Central memory CD8-positive, alpha-beta T cell (primary cell): ENCODE measurements around the gene CTSD.
"Not testable (repeated sequence)": the region's sequence is repeated elsewhere in the genome, so short reads cannot be mapped to it uniquely, and the experiment has no call there.

ENCODE experiments used
- ATAC-seq: fragments of 150-1000 bp; cut with Tn5 transposase; replicated peaks from 2 replicates; pipeline ENCODE4 v1.10.0; 2022; ENCODE audit warnings: mild to moderate bottlenecking, moderate FRiP score, moderate number of reproducible peaks; ENCODE audit not compliant: poor library complexity, severe bottlenecking; ENCODE audit errors: extremely low read depth
- DNase-seq, 2 donors: peaks; one replicate each; pipeline ENCODE4 v3.0.0; 2021; ENCODE audit warnings: low spot score in 2 of 2
- H3K27ac Mint-ChIP-seq: one replicate; pipeline ENCODE4 v1.8.0; 2022; ENCODE audit warnings: low read depth, mild to moderate bottlenecking, moderate library complexity, mixed read lengths
- H3K27me3 Mint-ChIP-seq: one replicate; pipeline ENCODE4 v1.8.0; 2022; ENCODE audit warnings: mixed read lengths
- H3K36me3 Mint-ChIP-seq: one replicate; pipeline ENCODE4 v1.8.0; 2022; ENCODE audit warnings: mild to moderate bottlenecking, moderate library complexity, mixed read lengths; ENCODE audit not compliant: insufficient read depth
- H3K4me1 Mint-ChIP-seq: one replicate; pipeline ENCODE4 v1.8.0; 2022; ENCODE audit warnings: mixed read lengths
- H3K4me3 Mint-ChIP-seq: one replicate; pipeline ENCODE4 v1.8.0; 2022; ENCODE audit warnings: mild to moderate bottlenecking, moderate library complexity, mixed read lengths
- H3K9me3 Mint-ChIP-seq: one replicate; pipeline ENCODE4 v1.8.0; 2022; ENCODE audit warnings: mixed read lengths

The CTSD gene

DNA sequence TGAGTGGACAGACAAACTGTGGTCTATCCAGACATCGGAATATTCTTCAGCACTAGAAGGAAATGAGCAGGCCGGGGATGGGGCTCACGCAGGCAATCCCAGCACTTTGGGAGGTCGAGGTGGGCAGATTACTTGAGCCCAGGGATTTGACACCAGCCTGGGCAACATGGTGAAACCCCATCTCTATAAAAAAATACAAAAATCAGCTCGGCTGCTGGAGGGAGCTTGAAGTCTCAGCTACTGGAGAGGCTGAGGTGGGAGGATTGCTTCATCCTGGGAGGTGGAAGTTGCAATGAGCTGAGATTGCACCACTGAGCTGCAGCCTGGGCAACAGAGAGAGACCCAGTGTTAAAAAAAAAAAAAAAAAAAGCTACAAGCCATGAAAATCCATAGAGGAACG, 8.0 kb upstream of the CTSD start:
- peak overlapping the region; percentile 64 for H3K4me3 Mint-ChIP-seq
- H3K4me1 Mint-ChIP-seq: peaks cover 24% of the 10 kb centered on the region
- no peaks in the 10 kb centered on the region for H3K9me3 Mint-ChIP-seq
- peaks cover 1% of the 10 kb centered on the region for H3K36me3 Mint-ChIP-seq
- no peak for ATAC-seq
- H3K27me3 Mint-ChIP-seq: no peaks in the 10 kb centered on the region
- no peak for DNase-seq
- H3K27ac Mint-ChIP-seq: peak overlapping the region; percentile 69

DNA sequence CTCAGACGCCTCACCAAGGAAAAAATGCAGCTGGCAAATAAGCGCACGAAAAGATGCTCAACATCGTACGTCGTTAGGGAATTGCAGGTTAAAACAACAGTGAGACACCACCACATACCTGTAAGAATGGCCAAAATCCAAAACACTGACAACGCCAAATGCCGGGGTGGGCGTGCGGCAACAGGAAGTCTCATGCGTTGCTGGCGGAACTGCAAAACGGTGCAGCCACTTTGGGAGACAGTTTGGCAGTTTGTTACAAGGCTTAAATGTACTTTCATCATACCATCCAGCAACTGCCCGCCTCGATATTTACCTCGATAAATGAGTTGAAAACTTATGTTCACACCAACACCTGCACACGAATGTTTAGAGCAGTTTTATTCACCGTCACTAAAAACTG, 7.5 kb upstream of the CTSD start:
- H3K9me3 Mint-ChIP-seq: no peaks in the 10 kb centered on the region
- ATAC-seq (no peak), DNase-seq (no peak)
- H3K27me3 Mint-ChIP-seq: no peaks in the 10 kb centered on the region
- peaks cover 1% of the 10 kb centered on the region for H3K36me3 Mint-ChIP-seq
- no peak overlapping the region for H3K4me3 Mint-ChIP-seq
- no peak overlapping the region for H3K27ac Mint-ChIP-seq
- H3K4me1 Mint-ChIP-seq: peaks cover 24% of the 10 kb centered on the region

DNA sequence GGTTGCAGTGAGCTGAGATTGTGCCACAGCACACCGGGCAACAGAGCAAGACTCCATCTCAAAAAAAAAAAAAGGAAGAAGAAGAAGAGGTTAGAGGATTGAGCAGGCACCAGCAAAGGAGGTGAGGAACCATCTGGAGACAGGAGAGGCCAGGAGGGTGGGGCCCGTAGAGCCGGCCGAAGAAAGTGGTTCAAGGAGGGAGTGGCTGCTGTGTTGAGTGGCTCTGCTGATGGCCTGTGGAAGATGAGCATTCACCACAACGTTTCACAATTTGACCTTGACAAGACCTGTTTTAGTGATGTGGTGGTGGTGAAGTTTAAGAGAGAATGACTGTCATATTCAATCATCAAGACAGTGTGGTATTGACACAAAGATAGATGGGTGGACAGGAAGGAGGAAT, 6.8 kb upstream of the CTSD start:
- H3K4me1 Mint-ChIP-seq: peaks cover 24% of the 10 kb centered on the region
- ATAC-seq (no peak), DNase-seq (no peak)
- no peaks in the 10 kb centered on the region for H3K27me3 Mint-ChIP-seq
- H3K27ac Mint-ChIP-seq: peak overlapping the region; percentile 33
- no peaks in the 10 kb centered on the region for H3K9me3 Mint-ChIP-seq
- peaks cover 1% of the 10 kb centered on the region for H3K36me3 Mint-ChIP-seq
- H3K4me3 Mint-ChIP-seq: no peak overlapping the region

DNA sequence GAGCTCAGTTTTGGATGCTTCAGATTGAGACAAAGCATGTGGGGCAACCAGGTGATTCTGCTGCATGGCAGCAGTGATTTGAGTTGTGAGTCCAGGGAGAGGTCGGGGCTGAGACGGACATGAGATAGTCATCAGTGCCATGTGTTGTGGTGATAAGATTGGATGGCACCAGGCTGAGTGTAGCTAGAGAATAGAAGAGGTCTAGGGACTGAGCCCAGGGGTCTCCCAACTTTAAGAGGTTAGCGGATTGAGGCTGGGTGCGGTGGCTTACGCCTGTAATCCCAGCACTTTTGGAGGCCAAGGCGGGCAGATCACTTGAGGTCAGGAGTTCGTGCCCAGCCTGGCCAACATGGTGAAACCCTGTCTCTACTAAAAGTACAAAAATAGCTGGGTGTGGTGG, 6.3 kb upstream of the CTSD start:
- H3K27me3 Mint-ChIP-seq: no peaks in the 10 kb centered on the region
- no peak for DNase-seq
- ATAC-seq: no peak
- H3K4me3 Mint-ChIP-seq: no peak overlapping the region
- peaks cover 1% of the 10 kb centered on the region for H3K36me3 Mint-ChIP-seq
- H3K9me3 Mint-ChIP-seq: no peaks in the 10 kb centered on the region
- H3K27ac Mint-ChIP-seq: peak overlapping the region; percentile 33
- peaks cover 24% of the 10 kb centered on the region for H3K4me1 Mint-ChIP-seq

DNA sequence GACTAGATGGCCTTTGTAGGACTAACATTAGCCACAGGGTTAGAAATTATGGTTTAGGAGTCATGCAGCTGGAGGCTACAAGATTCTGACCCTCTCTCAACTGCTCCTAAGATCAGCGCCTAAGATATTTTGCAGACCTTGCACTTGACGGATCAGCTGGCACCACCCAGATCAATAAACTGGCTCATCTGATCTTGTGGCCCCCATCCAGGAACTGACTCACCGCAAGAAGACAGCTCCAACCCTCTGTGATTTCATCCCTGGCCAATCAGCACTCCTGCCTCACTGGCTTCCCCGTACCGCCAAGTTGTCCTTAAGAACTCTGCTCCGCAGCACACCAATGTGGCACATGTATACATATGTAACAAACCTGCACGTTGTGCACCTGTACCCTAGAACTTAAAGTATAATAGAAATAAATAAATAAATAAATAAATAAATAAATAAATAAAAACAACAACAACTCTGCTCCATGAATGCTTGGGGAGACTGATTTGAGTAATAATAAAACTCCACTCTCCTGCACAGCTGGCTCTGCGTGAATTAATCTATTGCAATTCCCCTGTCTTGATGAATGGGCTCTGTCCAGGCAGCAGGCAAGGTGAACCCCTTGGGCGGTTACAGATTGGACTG, 5.7 kb upstream of the CTSD start:
- H3K4me1 Mint-ChIP-seq: peaks cover 25% of the 10 kb centered on the region
- not testable (repeated sequence) for H3K36me3 Mint-ChIP-seq, ATAC-seq, H3K9me3 Mint-ChIP-seq, H3K27me3 Mint-ChIP-seq, DNase-seq, H3K4me3 Mint-ChIP-seq
- peak overlapping the region; percentile 33 for H3K27ac Mint-ChIP-seq

DNA sequence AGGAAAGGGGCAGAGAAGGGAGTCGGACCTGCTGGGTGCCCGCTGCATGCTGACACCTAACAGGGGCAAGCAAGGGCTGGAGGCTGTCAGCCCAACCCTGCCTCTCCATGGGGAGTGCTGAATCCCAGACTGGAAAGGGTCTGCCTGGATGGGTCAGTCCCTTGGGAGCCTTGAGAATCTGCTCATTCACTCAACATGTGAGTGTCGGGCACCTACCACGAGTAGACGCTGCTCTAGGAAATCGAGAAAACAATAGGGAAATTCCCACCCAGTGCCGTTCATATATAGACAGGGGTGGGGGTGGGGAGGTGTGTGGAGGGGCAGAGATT, 4.4 kb upstream of the CTSD start:
- no peak overlapping the region for H3K4me3 Mint-ChIP-seq
- H3K27ac Mint-ChIP-seq: no peak overlapping the region
- H3K4me1 Mint-ChIP-seq: peaks cover 18% of the 10 kb centered on the region
- H3K36me3 Mint-ChIP-seq: peaks cover 4% of the 10 kb centered on the region
- ATAC-seq: no peak
- H3K9me3 Mint-ChIP-seq: no peaks in the 10 kb centered on the region
- no peaks in the 10 kb centered on the region for H3K27me3 Mint-ChIP-seq
- no peak for DNase-seq

DNA sequence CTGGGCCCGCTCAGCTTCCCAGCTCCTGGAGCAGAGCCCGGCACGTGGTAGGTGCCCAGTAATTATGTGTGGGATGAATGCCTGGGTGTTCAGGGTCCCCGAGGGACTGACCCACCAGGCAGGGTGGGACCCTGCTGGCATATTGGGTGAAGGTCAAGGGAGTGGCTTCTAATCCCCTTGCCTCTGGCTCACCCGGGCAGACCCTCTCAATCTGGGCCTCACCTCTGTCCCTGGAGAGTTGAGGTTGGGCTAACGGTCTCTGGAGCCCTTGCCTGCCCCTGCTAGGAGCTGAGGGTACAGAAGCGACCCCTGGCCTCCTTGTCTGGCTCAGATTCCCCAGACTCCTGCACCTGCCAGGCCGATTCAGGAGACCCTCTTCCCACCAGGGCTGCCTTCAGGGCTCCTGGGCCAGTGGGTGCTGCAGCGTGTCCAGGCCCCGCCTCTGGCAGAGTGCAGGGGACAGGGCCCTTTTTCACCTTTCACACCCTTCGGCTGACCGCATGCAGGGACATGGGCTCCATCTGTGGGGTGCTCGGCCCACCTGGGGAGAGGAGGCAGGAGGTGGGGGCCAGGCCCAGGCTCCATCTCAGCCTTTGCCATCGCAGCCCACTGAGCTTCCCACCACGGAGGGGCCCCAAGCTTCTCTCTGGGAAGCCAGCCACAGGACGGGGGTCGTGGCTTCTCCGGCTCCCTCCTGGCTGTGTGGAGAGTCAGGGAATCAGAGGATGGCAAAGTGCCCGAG, 3.8 kb upstream of the CTSD start:
- ATAC-seq (no peak), DNase-seq (no peak)
- H3K4me1 Mint-ChIP-seq: peaks cover 16% of the 10 kb centered on the region
- H3K9me3 Mint-ChIP-seq: no peaks in the 10 kb centered on the region
- no peak overlapping the region for H3K27ac Mint-ChIP-seq
- no peaks in the 10 kb centered on the region for H3K27me3 Mint-ChIP-seq
- no peak overlapping the region for H3K4me3 Mint-ChIP-seq
- peaks cover 4% of the 10 kb centered on the region for H3K36me3 Mint-ChIP-seq

DNA sequence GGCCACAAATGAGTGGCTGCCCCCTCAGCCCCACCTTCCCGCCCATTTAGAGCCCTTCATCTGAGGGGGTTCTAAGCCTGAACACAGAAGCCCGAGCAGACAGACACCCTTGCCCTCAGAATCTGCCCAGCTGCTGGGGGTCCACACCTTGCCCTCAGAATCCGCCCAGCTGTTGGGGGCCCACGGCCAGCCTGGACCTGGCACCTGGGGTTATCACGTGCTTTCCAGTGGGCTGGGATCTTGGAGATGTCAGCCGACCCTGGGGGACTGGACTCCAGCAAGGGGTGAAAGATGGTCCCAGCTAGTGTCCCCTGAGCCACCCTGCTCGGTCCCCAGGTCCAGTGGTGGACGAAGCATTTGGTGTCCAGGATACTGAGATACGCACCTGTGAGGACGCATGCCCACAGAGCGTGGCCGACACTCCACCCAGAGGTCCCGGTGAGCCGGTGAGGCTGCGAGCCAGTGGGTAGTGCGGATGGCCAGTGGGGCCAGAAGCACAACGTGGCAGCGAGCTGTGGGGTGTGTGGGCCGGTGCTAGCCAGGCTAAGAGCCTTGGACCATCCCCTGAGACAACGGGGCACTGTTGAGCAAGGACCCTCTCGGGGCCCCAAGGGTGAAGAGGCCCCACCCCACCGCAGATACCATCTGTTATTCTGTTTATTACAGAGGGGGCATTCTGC, 3.1 kb upstream of the CTSD start:
- no peak for DNase-seq
- H3K9me3 Mint-ChIP-seq: no peaks in the 10 kb centered on the region
- ATAC-seq: no peak
- no peaks in the 10 kb centered on the region for H3K27me3 Mint-ChIP-seq
- peaks cover 3% of the 10 kb centered on the region for H3K36me3 Mint-ChIP-seq
- peaks cover 16% of the 10 kb centered on the region for H3K4me1 Mint-ChIP-seq
- no peak overlapping the region for H3K27ac Mint-ChIP-seq
- H3K4me3 Mint-ChIP-seq: no peak overlapping the region

DNA sequence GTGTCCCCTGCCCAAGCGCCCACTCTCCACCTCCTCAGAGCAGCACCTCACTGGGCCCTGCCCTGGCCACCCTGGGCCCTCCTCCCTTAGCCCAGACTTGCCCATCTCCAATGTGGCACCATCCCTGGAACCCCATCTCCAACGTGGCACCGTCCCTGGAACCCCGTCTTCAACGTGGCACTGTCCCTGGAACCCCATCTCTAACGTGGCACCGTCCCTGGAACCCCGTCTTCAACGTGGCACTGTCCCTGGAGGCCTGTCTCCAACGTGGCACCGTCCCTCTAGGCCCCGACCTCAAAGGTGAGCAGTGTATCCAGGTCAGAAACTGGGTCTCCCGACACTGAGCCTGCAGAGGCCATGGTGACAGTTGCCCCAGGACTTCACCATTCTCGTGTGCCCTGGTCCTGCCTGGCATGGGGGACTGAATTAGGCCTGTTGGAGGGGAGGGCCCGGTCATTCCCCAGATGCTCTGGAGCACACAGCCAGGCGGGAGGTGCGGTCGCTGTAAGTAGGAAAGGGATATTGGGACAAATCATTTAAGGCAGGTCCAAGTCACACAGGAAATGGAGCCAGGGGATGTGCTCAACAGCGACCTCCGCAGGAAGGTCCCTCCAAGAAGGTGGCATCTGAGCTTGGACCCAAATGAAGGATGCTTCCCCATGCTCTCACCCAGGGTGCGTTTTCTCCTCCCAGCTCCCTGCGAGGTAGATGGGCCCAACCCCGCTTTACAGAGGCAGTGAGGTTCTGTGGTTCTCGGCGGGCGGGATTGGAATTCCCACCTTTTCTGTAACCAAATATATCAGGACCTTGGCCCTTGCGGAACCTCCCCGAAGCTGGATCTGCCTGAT, 2.4 kb upstream of the CTSD start:
- ATAC-seq (no peak), DNase-seq (no peak)
- Mint-ChIP-seq H3K4me1 (peaks cover 19% of the 10 kb centered on the region), H3K27ac (no peak overlapping the region), H3K36me3 (peaks cover 4% of the 10 kb centered on the region), H3K9me3 (no peaks in the 10 kb centered on the region), H3K27me3 (no peaks in the 10 kb centered on the region), H3K4me3 (no peak overlapping the region)

DNA sequence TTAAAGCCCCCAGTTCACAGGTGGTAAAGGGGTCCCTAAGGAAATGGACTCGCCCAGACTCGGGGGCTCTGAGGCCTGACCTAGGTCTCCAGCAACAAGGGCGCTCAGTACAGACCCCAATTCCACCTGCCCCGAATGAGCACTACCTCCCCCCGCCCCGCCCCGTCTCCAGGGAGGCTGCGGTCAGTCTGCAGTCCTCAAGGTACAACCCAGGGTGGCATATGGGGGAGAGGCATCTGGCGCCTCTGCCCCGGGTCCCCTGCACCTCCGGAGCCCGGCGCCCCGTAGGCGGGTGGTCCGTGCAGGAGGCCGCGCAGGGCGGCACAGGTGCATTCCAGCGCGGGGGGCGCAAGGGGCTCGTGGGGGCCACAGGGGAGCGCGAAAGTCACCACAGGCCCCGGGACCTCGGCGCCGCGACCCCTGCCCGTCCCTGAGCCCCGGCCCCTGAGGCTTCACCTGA, 361 bp downstream of the CTSD start:
- no peak for DNase-seq
- H3K4me1 Mint-ChIP-seq: peaks cover 27% of the 10 kb centered on the region
- H3K4me3 Mint-ChIP-seq: peak overlapping the region; percentile 88
- peak; percentile 51 for ATAC-seq
- H3K27me3 Mint-ChIP-seq: no peaks in the 10 kb centered on the region
- H3K27ac Mint-ChIP-seq: no peak overlapping the region
- no peaks in the 10 kb centered on the region for H3K9me3 Mint-ChIP-seq
- H3K36me3 Mint-ChIP-seq: peaks cover 4% of the 10 kb centered on the region

DNA sequence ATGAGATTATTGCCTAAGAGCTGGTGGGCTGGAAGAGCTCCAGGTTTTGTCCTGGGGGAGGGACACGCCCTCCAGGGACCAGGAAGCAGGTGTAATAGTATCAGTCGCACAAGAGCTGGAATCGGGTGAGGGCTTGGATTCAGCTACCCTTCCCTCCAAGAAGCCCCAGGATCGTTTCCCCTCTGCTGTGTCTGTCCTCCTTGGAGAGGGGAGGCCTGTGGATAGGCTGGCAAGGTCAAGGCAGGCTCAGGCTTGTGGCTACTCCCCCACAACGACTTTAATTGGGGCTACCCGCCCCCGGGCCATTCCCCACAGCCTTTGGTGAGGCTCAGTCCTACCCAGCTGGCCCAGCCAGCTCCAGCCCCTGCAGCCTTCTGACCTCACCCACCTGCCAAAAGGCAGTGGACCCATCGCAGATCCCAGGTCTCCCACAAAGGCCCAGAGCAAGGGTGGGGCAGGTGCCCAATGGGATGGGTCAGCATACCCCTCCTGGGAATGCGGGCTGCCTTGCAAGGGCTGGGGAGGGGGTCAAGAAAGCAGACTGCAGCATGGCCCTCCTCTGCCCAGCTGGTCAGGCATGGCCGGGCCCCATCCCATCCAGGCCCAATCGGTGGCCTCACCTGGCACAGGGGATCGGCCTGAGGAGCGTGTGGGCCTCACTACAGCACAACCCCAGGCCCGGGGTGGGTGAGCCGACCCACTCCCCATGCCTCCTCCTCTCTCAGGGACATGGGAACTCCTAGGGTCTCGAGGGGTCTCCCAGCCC, 1.0 kb downstream of the CTSD start:
- Mint-ChIP-seq H3K9me3 (no peaks in the 10 kb centered on the region), H3K27ac (peak overlapping the region; percentile 49), H3K36me3 (peaks cover 4% of the 10 kb centered on the region)

More for the DNA sequence above, 1.0 kb downstream of the CTSD start:
- no peak for ATAC-seq
- H3K27me3 Mint-ChIP-seq: no peaks in the 10 kb centered on the region
- no peak for DNase-seq
- H3K4me1 Mint-ChIP-seq: peaks cover 34% of the 10 kb centered on the region
- H3K4me3 Mint-ChIP-seq: peak overlapping the region; percentile 88
